Subcutaneous adipose tissue (tissue), 4 donors: Measurements from ENCODE around the gene SF3B4. TPM values are rescaled to one million over a fixed set of nuclear protein-coding genes. Genes with fewer than 3 reads are reported as not detected.

ENCODE experiments used
- total RNA-seq, 4 donors: library from RNA; depleted of rRNA; stranded (reverse); fragments of >200 nt; gene quantifications; one replicate each; pipeline ENCODE4 v1.1.0, GENCODE V29; 2016
- TF ChIP-seq, protein P1 (sequence below): fragments of 450-650 bp; IDR thresholded peaks from one replicate; pipeline ENCODE4 v1.5.1; 2016; ENCODE audit warnings: low read depth, mild to moderate bottlenecking, control low read depth, antibody characterized with exemption, moderate library complexity

Gene SF3B4
- total RNA-seq, 4 donors from 2014 or later: 6.4 to 20.5 (median 7.8) TPM

DNA sequence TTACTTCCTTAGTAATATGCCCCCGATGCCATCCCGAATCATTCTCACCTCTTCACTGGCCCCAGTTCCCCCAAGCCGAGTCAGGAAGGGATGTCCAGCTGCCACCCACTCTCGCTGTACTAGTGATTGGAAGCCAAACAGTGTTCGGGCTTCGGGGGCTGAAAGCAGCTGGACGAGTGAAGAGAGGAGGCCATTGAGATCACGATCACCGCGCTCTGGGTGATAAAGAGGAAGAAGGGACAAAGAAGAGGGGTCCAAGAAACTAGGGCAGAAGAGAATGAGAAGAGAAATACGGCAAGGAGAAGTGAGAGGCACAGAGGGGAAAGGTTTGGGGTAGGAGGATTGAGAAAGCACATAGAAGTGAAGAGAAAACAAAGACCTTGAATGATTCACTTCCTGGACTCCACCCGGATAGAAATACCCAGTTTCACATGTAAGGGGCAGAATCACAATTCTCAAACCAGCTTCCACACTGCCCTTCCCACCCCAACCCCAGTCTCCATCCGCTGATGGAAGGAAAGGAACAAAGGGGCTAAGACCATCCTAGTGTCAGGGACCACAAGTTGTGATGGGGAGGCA, 3.7 kb upstream of the SF3B4 start:
- TF ChIP-seq, protein P1, sequence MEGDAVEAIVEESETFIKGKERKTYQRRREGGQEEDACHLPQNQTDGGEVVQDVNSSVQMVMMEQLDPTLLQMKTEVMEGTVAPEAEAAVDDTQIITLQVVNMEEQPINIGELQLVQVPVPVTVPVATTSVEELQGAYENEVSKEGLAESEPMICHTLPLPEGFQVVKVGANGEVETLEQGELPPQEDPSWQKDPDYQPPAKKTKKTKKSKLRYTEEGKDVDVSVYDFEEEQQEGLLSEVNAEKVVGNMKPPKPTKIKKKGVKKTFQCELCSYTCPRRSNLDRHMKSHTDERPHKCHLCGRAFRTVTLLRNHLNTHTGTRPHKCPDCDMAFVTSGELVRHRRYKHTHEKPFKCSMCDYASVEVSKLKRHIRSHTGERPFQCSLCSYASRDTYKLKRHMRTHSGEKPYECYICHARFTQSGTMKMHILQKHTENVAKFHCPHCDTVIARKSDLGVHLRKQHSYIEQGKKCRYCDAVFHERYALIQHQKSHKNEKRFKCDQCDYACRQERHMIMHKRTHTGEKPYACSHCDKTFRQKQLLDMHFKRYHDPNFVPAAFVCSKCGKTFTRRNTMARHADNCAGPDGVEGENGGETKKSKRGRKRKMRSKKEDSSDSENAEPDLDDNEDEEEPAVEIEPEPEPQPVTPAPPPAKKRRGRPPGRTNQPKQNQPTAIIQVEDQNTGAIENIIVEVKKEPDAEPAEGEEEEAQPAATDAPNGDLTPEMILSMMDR: no peak

DNA sequence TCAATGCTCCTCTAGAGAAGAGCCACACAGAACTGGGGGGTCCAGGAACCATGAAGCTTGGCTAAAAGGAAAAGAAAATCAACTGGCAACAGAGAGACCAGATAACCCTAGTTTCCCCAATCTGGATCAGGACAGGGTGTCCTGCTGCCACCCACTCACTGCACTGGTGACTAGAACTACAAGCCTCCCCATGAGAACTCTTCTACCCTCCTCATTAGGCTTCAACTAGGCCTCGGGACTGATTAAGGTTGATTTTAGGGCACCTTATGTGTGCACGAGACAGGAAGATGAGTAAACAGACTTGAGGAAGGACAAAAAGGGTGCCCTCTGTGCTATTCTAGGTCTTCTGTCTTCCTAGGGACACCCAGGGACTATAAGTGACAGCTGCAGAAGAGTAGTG, 2.3 kb upstream of the SF3B4 start:
- TF ChIP-seq, protein P1: no peak

DNA sequence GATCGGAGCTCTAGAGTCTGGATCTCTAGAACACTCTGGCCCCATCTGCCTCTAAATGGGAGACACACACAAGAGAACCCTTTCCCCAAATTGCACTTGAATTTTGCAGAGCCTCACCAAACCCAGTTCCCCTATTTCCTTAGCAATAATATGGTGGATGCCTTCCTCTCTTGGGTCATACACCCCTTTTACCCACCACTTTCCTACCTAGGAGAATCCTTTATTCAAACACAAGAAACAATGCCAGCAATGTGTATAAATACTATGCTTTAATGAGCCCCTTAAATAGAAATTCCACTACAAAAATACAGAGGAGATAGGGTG, 760 bp upstream of the SF3B4 start:
- TF ChIP-seq, protein P1: no peak

DNA sequence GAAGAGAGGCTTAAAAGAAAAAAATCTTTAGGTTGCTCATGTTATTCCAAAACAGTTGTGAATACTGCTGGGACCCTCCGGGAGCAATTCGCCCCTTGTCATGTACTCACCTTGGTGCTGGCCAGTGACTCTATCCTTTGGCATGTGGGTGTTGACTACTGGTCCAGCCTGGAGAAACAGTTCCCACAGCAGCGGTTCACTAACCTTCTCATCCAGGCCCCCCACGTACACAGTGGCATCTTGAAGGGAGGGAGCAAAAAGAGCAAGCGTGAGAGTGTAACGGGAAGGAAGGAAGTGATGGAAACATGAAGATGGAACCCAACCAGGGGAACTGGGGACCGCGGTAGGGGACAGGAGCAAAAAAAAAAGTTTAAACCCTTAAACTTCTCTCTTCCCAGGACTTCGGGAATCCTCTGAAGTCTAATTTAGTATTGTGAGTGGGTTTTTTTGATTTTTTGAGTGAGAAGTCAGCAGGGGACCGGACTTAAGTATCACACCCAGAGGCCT, 494 bp downstream of the SF3B4 start:
- TF ChIP-seq, protein P1: no peak

DNA sequence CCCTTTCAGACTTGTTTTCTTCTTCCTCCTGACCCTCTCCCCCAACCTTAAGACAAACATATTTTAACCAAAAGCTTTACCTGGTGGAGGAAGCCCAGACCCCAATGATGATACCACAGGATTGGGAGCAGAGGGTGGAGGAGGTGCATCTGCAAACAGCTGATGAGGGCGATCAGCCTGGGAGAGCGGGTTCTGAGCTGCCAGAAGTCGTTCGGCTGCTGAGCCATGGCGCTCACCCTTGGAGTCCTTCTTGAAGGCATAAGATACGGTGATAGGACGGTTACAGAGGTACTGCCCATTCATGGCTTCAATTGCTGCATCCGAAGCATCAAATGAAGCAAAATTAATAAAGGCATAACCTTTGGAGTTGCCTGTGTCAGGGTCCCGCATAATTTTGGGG, 1.3 kb downstream of the SF3B4 start:
- TF ChIP-seq, protein P1: no peak

DNA sequence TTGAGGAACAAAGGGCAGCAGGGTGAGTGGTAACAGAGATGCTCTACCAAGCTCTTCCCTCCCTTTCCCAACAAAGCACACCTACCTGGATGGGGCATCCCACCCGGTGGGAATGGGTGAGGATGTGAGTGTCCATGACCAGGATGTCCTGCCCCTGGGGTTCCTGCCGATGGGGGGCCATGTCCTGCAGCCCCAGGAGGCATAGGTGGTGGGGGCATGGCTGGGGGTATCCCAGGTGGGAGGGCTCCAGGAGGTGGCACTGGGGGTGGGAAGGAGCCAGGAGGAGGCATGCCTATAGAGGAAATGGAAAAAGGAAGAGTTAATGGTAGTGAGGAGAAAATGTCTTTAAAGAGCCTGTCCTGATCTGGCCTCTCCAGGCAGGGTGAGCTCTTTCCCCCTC, 1.9 kb downstream of the SF3B4 start:
- TF ChIP-seq, protein P1: no peak

DNA sequence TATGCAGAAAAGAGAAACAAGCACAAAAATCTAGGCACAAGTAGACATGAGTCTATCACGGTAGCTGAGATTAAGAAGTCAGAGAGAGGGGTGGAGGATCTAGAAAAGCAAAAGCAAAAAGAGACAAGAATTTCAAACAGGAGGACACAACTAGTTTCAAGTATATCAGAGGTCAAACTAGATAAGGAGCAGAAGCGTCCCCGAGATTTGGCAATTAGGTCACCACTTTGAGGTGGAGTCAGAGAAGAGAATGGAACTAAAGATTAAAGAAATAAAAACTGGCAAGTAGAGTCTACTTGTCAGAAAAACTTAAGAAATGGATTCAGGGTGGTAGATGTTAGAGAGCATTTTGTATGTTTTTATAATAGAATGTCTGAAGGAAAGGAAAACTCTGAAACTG, 2.3 kb downstream of the SF3B4 start:
- TF ChIP-seq, protein P1: no peak
